GM12878 (cell line): ENCODE results near the gene CACYBP. TPM values are rescaled to one million over a fixed set of nuclear protein-coding genes. Genes with fewer than 3 reads are reported as not detected.
A peak's percentile ranks its signal among the peaks of the same experiment; 100 is the strongest.

Source experiments
- ATAC-seq: fragments of 200-7000 bp; cut with Tn5 transposase; 3 replicates; pipeline ENCODE4 v1.9.1; 2020; ENCODE audit warnings: mild to moderate bottlenecking, moderate library complexity
- BruUV-seq: library from RNA; stranded (reverse); fragments of 400-500 nt; replicated peaks from 2 replicates; lab custom pipeline; 2021; lab: Mats Ljungman, UMichigan
- CTCF ChIA-PET: fragments of 300-600 bp; sonication (Branson Sonifier 250); formaldehyde crosslinking; extraction: SDS; loops from one replicate; lab custom pipeline; 2021; ENCODE audit warnings: inconsistent platforms; lab: Yijun Ruan, JAX
- POLR2A ChIA-PET: fragments of 350-600 bp; formaldehyde crosslinking; extraction: SDS; loops from one replicate; lab custom pipeline; 2021; ENCODE audit warnings: inconsistent platforms; lab: Charles Lee
- RAD21 ChIA-PET: fragments of 300-600 bp; sonication (Branson Sonifier 250); formaldehyde crosslinking; loops from one replicate; lab custom pipeline; 2023; ENCODE audit warnings: antibody characterized with exemption; ENCODE audit not compliant: unreplicated experiment; lab: Charles Lee
- SMC1A ChIA-PET: fragments of 300-600 bp; sonication (Branson Sonifier 250); formaldehyde crosslinking; loops from one replicate; lab custom pipeline; 2023; ENCODE audit not compliant: unreplicated experiment, uncharacterized antibody; lab: Charles Lee
- DNase-seq: peaks from one replicate; pipeline ENCODE4 v3.0.0-alpha.2; 2011; ENCODE audit warnings: low read depth, low spot score
- FAIRE-seq: peaks from 3 replicates; lab custom pipeline; 2011; peaks lifted over from hg19 to GRCh38; lab: Jason Lieb, UNC
- H2AFZ ChIP-seq: 2 replicates; pipeline ENCODE4 v1.6.0; 2011; ENCODE audit warnings: low read depth, low read length, control low read depth; ENCODE audit not compliant: control insufficient read depth
- H3K27ac ChIP-seq: 2 replicates; pipeline ENCODE4 v1.5.1; 2011; ENCODE audit warnings: control low read depth; ENCODE audit not compliant: control insufficient read depth, insufficient read depth
- H3K27me3 ChIP-seq, 2 experiments: replicated peaks in 1 of 2; 2 replicates each; pipeline versions ENCODE4 v1.6.0 to v1.6.1; 2011; ENCODE audit warnings: low read length in 1 of 2; ENCODE audit not compliant: control insufficient read depth in 2 of 2, insufficient read depth in 2 of 2
- H3K36me3 ChIP-seq, 2 experiments: 2 replicates each; pipeline ENCODE4 v1.5.1; 2011; ENCODE audit warnings: low read length in 1 of 2; ENCODE audit not compliant: control insufficient read depth in 2 of 2, insufficient read depth in 2 of 2
- H3K4me1 ChIP-seq: 2 replicates; pipeline ENCODE4 v1.6.1; 2011; ENCODE audit warnings: mild to moderate bottlenecking, low read length, moderate library complexity, mixed read lengths; ENCODE audit not compliant: control insufficient read depth, insufficient read depth
- H3K4me2 ChIP-seq: 2 replicates; pipeline ENCODE4 v1.6.0; 2011; ENCODE audit warnings: control low read depth; ENCODE audit not compliant: control insufficient read depth, insufficient read depth
- H3K4me3 ChIP-seq: fragments of 200-600 bp; sonication (generic); 2 replicates; pipeline ENCODE4 v1.5.1; 2016
- H3K79me2 ChIP-seq: 2 replicates; pipeline ENCODE4 v1.6.0; 2011; ENCODE audit warnings: low read length; ENCODE audit not compliant: control insufficient read depth, insufficient read depth
- H3K9ac ChIP-seq: 2 replicates; pipeline ENCODE4 v1.8.0; 2011; ENCODE audit warnings: low read length, control low read depth, mixed read lengths; ENCODE audit not compliant: control insufficient read depth, insufficient read depth
- H3K9me3 ChIP-seq: replicated peaks from 3 replicates; pipeline ENCODE4 v1.5.1; 2011; ENCODE audit warnings: mild to moderate bottlenecking, low read length; ENCODE audit not compliant: control insufficient read depth, insufficient read depth
- H4K20me1 ChIP-seq: 2 replicates; pipeline ENCODE4 v1.6.0; 2011; ENCODE audit not compliant: control insufficient read depth, insufficient read depth
- CBX3 ChIP-seq: fragments of 200-600 bp; sonication (generic); IDR thresholded peaks from 2 replicates; pipeline ENCODE4 v1.6.1; 2016; ENCODE audit warnings: low read depth, borderline replicate concordance
- ETV6 ChIP-seq, 2 experiments: fragments of 450-650 bp in 1 of 2; IDR thresholded peaks in 1 of 2; conservative IDR thresholded peaks in 1 of 2; 2 replicates each; pipeline ENCODE4 v1.6.1; 2014; ENCODE audit warnings: antibody characterized with exemption in 1 of 2, borderline replicate concordance in 1 of 2, low read depth in 1 of 2, mild to moderate bottlenecking in 1 of 2, moderate library complexity in 1 of 2
- HCFC1 ChIP-seq: fragments of 150-350 bp; IDR thresholded peaks from 2 replicates; pipeline ENCODE4 v1.6.1; 2014; ENCODE audit warnings: low read length
- MTA2 ChIP-seq: fragments of 450-650 bp; IDR thresholded peaks from 2 replicates; pipeline ENCODE4 v1.6.1; 2016; ENCODE audit warnings: low read depth, mild to moderate bottlenecking, moderate library complexity
- MXI1 ChIP-seq: fragments of 150-350 bp; IDR thresholded peaks from 2 replicates; pipeline ENCODE4 v1.6.1; 2011; ENCODE audit warnings: low read depth, mild to moderate bottlenecking, inconsistent platforms, low read length, improper control_type of control experiment
- MYC ChIP-seq: IDR thresholded peaks from 2 replicates; pipeline ENCODE4 v1.6.1; 2011; ENCODE audit warnings: mild to moderate bottlenecking, low read length, moderate library complexity, inconsistent platforms; ENCODE audit not compliant: insufficient read depth, insufficient replicate concordance, insufficient read length, severe bottlenecking
- POLR2A ChIP-seq: IDR thresholded peaks from 2 replicates; pipeline ENCODE4 v1.6.1; 2011; ENCODE audit warnings: low read depth, mild to moderate bottlenecking, low read length
- PRDM15 ChIP-seq: fragments of 450-650 bp; formaldehyde crosslinking; IDR thresholded peaks from 2 replicates; pipeline ENCODE4 v1.4.0; 2020; ENCODE audit warnings: mild to moderate bottlenecking, moderate library complexity
- SKIL ChIP-seq: fragments of 450-650 bp; IDR thresholded peaks from 2 replicates; pipeline ENCODE4 v1.6.1; 2017; ENCODE audit warnings: mild to moderate bottlenecking, low read depth, inconsistent platforms; ENCODE audit not compliant: poor library complexity, severe bottlenecking
- TAF1 ChIP-seq: IDR thresholded peaks from 2 replicates; pipeline ENCODE4 v1.6.1; 2011; ENCODE audit warnings: mild to moderate bottlenecking, low read depth, low read length, borderline replicate concordance
- TCF7 ChIP-seq: IDR thresholded peaks from 2 replicates; pipeline ENCODE4 v1.6.1; 2014; ENCODE audit warnings: antibody characterized with exemption, borderline replicate concordance
- ZNF274 ChIP-seq: IDR thresholded peaks from one replicate; pipeline ENCODE4 v1.8.0; 2011; ENCODE audit not compliant: insufficient read length, insufficient read depth
- ZZZ3 ChIP-seq: IDR thresholded peaks from 2 replicates; pipeline ENCODE4 v1.6.1; 2011; ENCODE audit warnings: low read depth; ENCODE audit not compliant: control insufficient read depth, insufficient read length
- WGBS: methylation state at CpG from one replicate; pipeline ENCODE4 v1.1.6; 2016; ENCODE audit warnings: low lambda C conversion rate; ENCODE audit not compliant: insufficient replicate concordance, insufficient coverage; ENCODE audit errors: missing lambda C conversion rate; 5-methylcytosine and 5-hydroxymethylcytosine counted together
- in situ Hi-C: fragments of 300-500 bp; cut with MboI; formaldehyde crosslinking; loops from 9 replicates; pipeline ENCODE4 v1.14.3; 2018; ENCODE audit warnings: mixed read lengths
- intact Hi-C: fragments of 100-400 bp; cut with micrococcal nuclease; formaldehyde crosslinking; loops from one replicate; pipeline ENCODE4 v1.14.2; 2022; ENCODE audit not compliant: unreplicated experiment
- polyA plus RNA-seq, 11 experiments: library from polyadenylated mRNA; depleted of rRNA in 4 of 11; unstranded in 6 of 11; stranded (reverse) in 5 of 11; fragments of >200 nt; fragmentation: Nextera tagmentation in 4 of 11; fragmentation: Illumina TruSeq in 1 of 11; extraction: Ambion mirVana in 4 of 11; extraction: Trizol in 1 of 11; gene quantifications; 1 replicate in 1 of 11; 2 replicates in 10 of 11; pipeline versions ENCODE4 v1.2.1 to v1.2.3, GENCODE V29; 2011 to 2016; ENCODE audit warnings: inconsistent platforms in 2 of 11, missing spikeins in 2 of 11, low read depth in 1 of 11
- total RNA-seq, 4 experiments: library from RNA; depleted of rRNA in 3 of 4; stranded (reverse); fragments of >200 nt in 3 of 4; fragmentation: Illumina TruSeq in 1 of 4; extraction: Trizol in 1 of 4; gene quantifications; 2 replicates each; pipeline versions ENCODE4 v1.2.1 to v1.2.3, GENCODE V29; 2013 to 2021

CACYBP gene
- total and polyA plus RNA-seq, 10 of the 15 experiments (the other 5 are each of a cell fraction or from before 2014, with no cell fraction given) = 77.7 to 488 (median 218) TPM

- TF ChIP-seq ETV6 (conservative IDR thresholded peaks at IDR 0.05 in 1 of 2, IDR thresholded peaks at IDR 0.05 in 1 of 2; ENCODE audit: borderline replicate concordance in 1 of 2, low read depth in 1 of 2) = no peak
- TF ChIP-seq ZNF274 = no peak
- TF ChIP-seq HCFC1 = no peak
- no peak for TF ChIP-seq TAF1
- no peak for TF ChIP-seq ZZZ3
- no peak for TF ChIP-seq MYC
- TF ChIP-seq POLR2A = no peak
Observed at GRCh38 chr1:174997041-174997440, 2.7 kb upstream of the CACYBP start (continued).

GRCh38 chr1:174998569-174999215 is 1.1 kb upstream of the CACYBP start:
- SMC1A ChIA-PET = interaction anchor here (0.6 to 6.5 kb wide), 26 partner anchors 9 to 229 kb away, joined by 3 to 89 read pairs (median 6); partner anchors contain the start of gene MRPS14
- no peaks in the 10 kb centered on the region for H3K27me3 ChIP-seq
- no peaks in the 10 kb centered on the region for H4K20me1 ChIP-seq
- no TSS peak for BruUV-seq
- peak overlapping the region; percentile 99 for H2AFZ ChIP-seq
- POLR2A ChIA-PET = interaction anchor here (0.6 to 4.7 kb wide), 10 partner anchors 12 to 233 kb away, joined by 3 to 45 read pairs (median 4); partner anchors contain the start of gene MRPS14
- RAD21 ChIA-PET = interaction anchor here (1.0 to 4.4 kb wide), 22 partner anchors 9 to 736 kb away, joined by 3 to 58 read pairs (median 6); partner anchors contain the start of gene MRPS14
- peak; percentile 54 for DNase-seq
- CTCF ChIA-PET = interaction anchor here (0.7 to 5.2 kb wide), 34 partner anchors 9 to 736 kb away, joined by 3 to 54 read pairs (median 4); partner anchors contain the start of gene MRPS14
- intact Hi-C loops = loop anchor here (1.0 to 10.0 kb wide), 8 partner anchors 25 to 1174 kb away; partner anchors contain the start of genes CENPL, DARS2, MRPS14 and RABGAP1L
- in situ Hi-C loops = loop anchor here (5.0 to 10.0 kb wide), 2 partner anchors 226 to 734 kb away; no protein-coding TSS in a partner anchor
- H3K4me2 ChIP-seq = peak overlapping the region; percentile 92
- peak; percentile 47 for ATAC-seq
- H3K36me3 ChIP-seq = peaks cover 0 to 6% of the 10 kb centered on the region in 2 experiments; a peak in 2 of 4 replicates
- peak overlapping the region; percentile 99 for H3K9ac ChIP-seq
- H3K27ac ChIP-seq = peak overlapping the region; percentile 99
- peaks cover 47% of the 10 kb centered on the region for H3K79me2 ChIP-seq
- peak overlapping the region; percentile 74 for H3K4me3 ChIP-seq
- no peaks in the 10 kb centered on the region for H3K9me3 ChIP-seq
- H3K4me1 ChIP-seq = peaks cover 9% of the 10 kb centered on the region
- peak; percentile 27 for FAIRE-seq
- 17% methylated on average over 19 of the region's 19 CpGs for WGBS
- TF ChIP-seq MXI1 (0 out of 2 replicates have a peak, but pooled peaks have one; percentile 45), CBX3 (no peak), SKIL (peak; percentile 13), ZNF274 (no peak), PRDM15 (CRISPR knock-in tag) (no peak), ZZZ3 (no peak), MTA2 (peak; percentile 48; the same call in 1 of the 2 replicates), TCF7 (no peak)
